HG02642 (cell line): ENCODE results near the gene CYP4F2.
"Not testable (repeated sequence)": the region's sequence is repeated elsewhere in the genome, so short reads cannot be mapped to it uniquely, and the experiment has no call there.

ENCODE experiments used
- ATAC-seq: cut with Tn5 transposase; IDR thresholded peaks from one replicate; pipeline ENCODE4 v1.9.1; 2021; ENCODE audit warnings: mild to moderate bottlenecking; ENCODE audit not compliant: unreplicated experiment, poor library complexity

The CYP4F2 gene

GRCh38 chr19:15902254-15902653 lies 4.4 kb upstream of the CYP4F2 start:
- no peak for ATAC-seq

DNA sequence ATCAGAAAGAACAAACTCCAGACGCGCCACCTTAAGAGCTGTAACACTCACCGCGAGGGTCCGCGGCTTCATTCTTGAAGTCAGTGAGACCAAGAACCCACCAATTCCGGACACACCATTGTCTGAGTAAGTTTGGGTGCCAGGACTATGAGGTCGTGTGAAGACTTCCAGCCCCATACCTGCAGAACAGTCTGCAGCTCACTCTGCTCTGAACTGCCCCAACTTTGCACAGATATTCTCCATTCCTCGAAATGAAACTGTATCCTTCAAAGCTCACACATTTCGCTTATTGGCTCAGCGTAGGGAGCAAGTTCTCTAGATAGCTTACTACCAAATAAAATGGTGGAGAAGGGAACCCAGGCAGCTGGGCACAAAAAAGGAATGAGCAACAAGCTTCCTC lies 2.6 kb upstream of the CYP4F2 start:
- no peak for ATAC-seq

DNA sequence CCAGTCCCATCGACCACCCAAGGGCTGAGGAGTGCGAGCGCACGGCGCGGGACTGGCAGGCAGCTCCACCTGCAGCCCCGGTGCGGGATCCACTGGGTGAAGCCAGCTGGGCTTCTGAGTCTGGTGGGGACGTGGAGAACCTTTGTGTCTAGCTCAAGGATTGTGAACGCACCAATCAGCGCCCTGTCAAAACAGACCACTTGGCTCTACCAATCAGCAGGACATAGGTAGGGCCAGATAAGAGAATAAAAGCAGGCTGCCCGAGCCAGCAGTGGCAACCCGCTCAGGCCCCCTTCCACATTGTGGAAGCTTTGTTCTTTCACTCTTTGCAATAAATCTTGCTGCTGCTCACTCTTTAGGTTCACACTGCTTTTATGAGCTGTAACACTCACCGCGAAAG lies 2.2 kb upstream of the CYP4F2 start:
- ATAC-seq = not testable (repeated sequence)

DNA sequence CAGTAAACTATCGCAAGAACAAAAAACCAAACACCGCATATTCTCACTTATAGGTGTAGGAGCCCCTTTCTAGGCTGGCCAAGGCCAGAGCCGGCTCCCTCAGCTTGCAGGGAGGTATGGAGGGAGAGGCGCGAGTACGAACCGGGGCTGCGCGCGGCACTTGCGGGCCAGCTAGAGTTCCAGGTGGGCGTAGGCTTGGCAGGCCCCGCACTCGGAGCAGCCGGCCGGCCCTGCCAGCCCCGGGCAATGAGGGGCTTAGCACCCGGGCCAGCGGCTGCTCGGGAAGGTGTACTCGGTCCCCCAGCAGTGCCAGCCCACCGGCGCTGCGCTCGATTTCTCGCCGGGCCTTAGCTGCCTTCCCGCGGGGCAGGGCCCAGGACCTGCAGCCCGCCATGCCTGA lies 1.7 kb upstream of the CYP4F2 start:
- not testable (repeated sequence) for ATAC-seq

- ATAC-seq = no peak
These were observed 692 bp downstream of the CYP4F2 start for GRCh38 chr19:15897026-15897737.

- no peak for ATAC-seq
These were observed 1.9 kb downstream of the CYP4F2 start for GRCh38 chr19:15895876-15896430.

- ATAC-seq = no peak
These were observed 3.5 kb downstream of the CYP4F2 start for GRCh38 chr19:15894359-15894758.

DNA sequence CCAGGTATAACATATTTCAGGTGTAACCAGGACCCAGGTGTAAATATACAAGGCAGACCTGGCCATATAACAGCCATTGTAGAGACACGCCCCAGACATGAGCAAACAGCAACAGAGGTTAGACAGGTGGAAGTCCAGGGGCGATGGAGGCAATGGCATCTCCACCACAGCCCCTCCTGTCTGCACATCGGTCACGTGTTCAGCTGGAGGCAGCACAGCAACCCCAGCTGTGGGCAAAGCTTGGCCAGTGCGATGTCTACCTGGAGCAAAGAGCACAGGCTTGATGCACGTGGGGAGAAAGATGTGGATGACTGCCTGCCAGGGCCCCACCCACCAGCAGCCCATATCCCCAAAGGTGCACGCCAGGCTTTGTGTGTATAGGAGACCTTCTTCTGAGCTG lies 4.4 kb downstream of the CYP4F2 start:
- no peak for ATAC-seq

GRCh38 chr19:15892012-15892411 lies 5.9 kb downstream of the CYP4F2 start:
- ATAC-seq = no peak

- no peak for ATAC-seq
These were observed 6.4 kb downstream of the CYP4F2 start for GRCh38 chr19:15891434-15891833.

GRCh38 chr19:15889339-15889738 lies 8.5 kb downstream of the CYP4F2 start:
- not testable (repeated sequence) for ATAC-seq

GRCh38 chr19:15885919-15886318 lies 12.0 kb downstream of the CYP4F2 start:
- ATAC-seq = no peak

- no peak for ATAC-seq
These were observed 12.7 kb downstream of the CYP4F2 start for GRCh38 chr19:15885167-15885566.

DNA sequence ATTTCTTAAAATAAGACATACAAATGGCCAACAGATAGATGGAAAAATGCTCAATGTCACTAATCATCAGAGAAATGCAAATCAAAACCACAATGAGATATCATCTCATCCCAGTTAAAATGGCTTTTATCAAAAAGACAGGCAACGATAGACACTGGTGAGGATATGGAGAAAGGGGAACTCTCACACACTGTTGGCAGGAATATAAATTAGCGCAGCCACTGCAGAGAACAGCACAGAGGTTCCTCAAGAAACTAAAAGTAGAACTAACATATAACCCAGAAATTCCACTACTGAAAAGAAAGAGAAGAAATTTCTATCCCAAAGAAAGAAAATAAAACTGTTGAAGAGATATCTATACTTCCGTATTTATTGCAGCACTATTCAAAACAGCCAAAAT lies 14.5 kb downstream of the CYP4F2 start:
- not testable (repeated sequence) for ATAC-seq

DNA sequence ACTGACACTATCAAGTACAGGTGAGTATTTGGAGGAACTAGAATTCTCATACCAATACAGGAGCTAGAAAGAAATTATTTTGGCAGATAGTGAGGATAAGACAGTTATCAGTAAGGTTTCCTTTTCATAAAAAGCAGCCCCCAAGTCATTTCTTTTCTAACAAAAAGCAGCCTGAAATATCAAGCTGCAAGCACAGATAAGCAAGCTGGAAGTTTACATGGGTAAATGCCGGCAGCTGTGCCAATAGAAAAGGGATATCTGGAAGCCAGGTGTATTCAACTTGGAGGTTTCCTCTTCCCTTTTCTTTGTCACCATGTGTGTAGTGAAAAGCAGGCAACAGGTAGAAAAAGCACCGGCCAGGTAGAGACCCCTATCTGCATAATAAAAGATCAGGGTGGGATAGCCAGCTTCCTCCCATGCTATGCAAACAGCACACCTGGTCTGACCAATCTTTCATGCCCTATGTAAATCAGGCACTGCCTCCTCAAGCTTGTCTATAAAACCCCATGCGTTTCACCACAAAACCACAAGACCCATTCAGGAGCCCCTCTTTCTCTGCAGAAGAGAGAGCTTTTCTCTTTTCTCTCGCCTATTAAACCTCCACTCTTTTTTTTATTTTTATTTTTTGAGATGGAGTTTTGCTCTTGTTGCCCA lies 22.9 kb downstream of the CYP4F2 start:
- ATAC-seq = no peak

GRCh38 chr19:15873771-15874170 lies 24.1 kb downstream of the CYP4F2 start:
- not testable (repeated sequence) for ATAC-seq

- no peak for ATAC-seq
These were observed 26.3 kb downstream of the CYP4F2 start for GRCh38 chr19:15871570-15871969.

DNA sequence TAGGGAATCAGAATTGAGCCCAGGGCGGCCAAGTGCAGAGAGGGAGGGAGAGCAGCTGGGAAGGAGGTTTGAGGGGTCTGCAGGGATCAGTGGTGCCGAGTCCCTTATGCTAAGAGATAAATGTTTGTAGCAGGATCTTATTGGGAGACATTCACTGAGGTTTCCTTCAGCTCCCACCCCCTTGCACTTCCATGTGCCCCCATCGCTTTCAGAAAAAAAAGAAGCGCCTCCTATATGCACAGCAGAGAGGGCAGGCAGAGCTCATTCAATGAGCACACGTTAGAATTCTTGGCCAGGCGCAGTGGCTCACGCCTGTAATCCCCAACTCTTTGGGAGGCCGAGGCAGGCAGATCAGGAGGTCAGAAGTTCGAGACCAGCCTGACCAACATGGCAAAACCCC lies 28.0 kb downstream of the CYP4F2 start:
- ATAC-seq = no peak

- no peak for ATAC-seq
These were observed 28.7 kb downstream of the CYP4F2 start for GRCh38 chr19:15869109-15869555.

DNA sequence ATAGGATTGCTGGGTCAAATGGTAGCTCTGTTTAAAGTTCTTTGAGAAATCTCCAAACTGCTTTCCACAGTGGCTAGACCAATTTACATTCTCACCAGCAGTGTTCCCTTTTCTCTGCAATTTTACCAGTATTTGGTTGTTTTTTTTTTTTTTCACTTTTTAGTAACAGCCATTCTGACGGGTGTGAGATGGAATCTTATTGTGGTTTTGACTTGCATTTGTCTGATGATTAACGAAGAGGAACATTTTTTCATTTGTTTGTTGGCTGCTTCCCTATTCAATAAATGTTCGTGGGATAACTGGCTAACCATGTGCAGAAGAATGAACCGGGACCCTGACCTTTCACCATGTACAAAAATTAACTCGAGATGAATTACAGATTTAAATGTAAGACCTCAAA lies 31.2 kb downstream of the CYP4F2 start:
- no peak for ATAC-seq

DNA sequence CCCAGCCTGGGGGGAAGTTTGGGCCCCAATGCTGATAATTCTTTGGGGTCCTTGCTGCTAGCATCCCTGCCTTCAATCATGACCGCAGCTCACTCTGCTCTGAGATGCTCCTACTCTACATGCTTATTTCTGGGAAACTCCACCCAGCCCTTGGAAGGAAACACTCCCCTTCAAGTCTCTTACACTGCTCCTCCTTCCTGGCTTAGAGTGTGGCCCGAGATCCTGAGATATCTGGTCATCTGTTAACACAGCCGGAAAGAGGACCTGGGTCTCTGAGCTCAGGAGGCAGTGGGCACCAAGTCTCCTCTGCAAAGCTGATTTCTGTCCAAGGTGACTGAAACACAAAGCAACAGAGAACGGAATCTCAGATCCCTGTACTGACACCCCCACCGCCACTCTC lies 33.0 kb downstream of the CYP4F2 start:
- ATAC-seq = no peak

DNA sequence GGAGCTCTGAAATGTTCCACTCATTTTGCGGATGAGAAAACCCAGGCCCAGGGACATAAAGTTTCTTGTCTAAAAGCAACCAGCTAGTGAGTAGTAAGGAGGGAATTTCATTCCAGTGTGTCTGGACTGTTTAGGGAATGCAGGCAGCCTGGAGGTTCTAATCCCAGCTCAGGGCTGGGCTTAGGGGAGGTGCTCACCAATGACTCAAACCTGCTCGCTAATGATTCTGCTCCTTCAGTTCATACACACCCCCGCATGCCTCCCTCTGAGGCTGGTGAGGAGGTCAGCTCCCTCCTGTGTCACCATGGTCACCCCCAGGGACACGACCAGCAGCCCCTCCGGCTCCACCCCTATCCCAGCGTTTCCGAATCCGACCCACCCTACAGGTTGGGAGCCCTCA lies 34.6 kb downstream of the CYP4F2 start:
- no peak for ATAC-seq
